Measurements from ENCODE around the gene F2RL1.

The F2RL1 gene

GRCh38 chr5:76870046-76870445 lies 51.2 kb downstream of the F2RL1 start:
- no peak for FAIRE-seq
- no peak for TF ChIP-seq POLR2A (IDR thresholded peaks at IDR 0.05; ENCODE audit: low read depth, low read length)

GRCh38 chr5:76874088-76874581 lies 55.3 kb downstream of the F2RL1 start:
- TF ChIP-seq POLR2A (IDR thresholded peaks at IDR 0.05; ENCODE audit: low read depth, low read length) = no peak
- FAIRE-seq (no peak), DNase-seq (ENCODE audit: insufficient read length, low spot score) (no peak)

More at GRCh38 chr5:76870046-76870445, 51.2 kb downstream of the F2RL1 start:
- no peak for DNase-seq (ENCODE audit: insufficient read length, low spot score)
